AG04449 (cell line): ENCODE results near the gene HNRNPC.

Experiments
- CTCF ChIA-PET: fragments of 350-600 bp; formaldehyde crosslinking; extraction: SDS; loops from one replicate; lab custom pipeline; 2021; ENCODE audit warnings: antibody characterized with exemption; lab: Yijun Ruan, JAX
- POLR2A ChIA-PET: fragments of 400-600, 350-600 bp; formaldehyde crosslinking; extraction: SDS; loops from one replicate; lab custom pipeline; 2020; ENCODE audit warnings: antibody characterized with exemption, inconsistent platforms; lab: Yijun Ruan, JAX
- DNase-seq: peaks from one replicate; pipeline ENCODE4 v3.0.0-alpha.2; 2010; ENCODE audit warnings: low read depth, low spot score
- H3K4me3 ChIP-seq: 2 replicates; pipeline ENCODE4 v1.5.1; 2011; ENCODE audit warnings: low read depth, mild to moderate bottlenecking, control low read depth, low read length
- CTCF ChIP-seq: IDR thresholded peaks from one replicate; pipeline ENCODE4 v1.5.1; 2011; ENCODE audit warnings: mild to moderate bottlenecking, moderate library complexity, low read length, control low read depth, inconsistent platforms; ENCODE audit not compliant: insufficient read depth; ENCODE audit errors: missing control alignments

Gene HNRNPC

DNA sequence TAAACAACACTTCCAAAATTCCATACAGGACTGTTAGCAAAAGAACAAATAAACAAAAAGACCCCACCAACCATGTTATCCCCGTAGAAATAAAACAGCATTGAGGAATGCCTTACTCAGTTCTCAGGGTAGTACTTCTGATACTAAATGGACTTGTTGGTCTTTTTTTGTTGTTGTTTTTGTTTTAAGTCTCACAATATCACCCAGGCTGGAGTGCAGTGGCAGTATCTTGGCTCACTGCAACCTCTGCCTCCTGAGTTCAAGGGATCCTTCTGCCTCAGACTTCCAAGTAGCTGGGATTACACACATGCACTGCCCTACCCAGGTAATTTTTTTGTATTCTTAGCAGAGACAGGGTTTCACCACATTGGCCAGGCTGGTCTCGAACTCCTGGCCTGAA lies 17.1 kb downstream of the HNRNPC start:
- H3K4me3 ChIP-seq, result no peak overlapping the region
- no peak for TF ChIP-seq CTCF
- ChIA-PET CTCF (interaction anchor here (1.6 kb wide), 1 partner anchor 10 kb away, joined by 3 read pairs; no protein-coding TSS in a partner anchor), POLR2A (no interaction called here)
- DNase-seq, result no peak

GRCh38 chr14:21251215-21251614 lies 18.0 kb downstream of the HNRNPC start:
- DNase-seq, result no peak
- ChIA-PET POLR2A (no interaction called here), CTCF (no interaction called here)
- no peak for TF ChIP-seq CTCF
- H3K4me3 ChIP-seq, result no peak overlapping the region

- ChIA-PET CTCF (no interaction called here), POLR2A (no interaction called here)
- DNase-seq, result no peak
- no peak for TF ChIP-seq CTCF
- H3K4me3 ChIP-seq, result no peak overlapping the region
Observed at GRCh38 chr14:21248739-21249411, 20.4 kb downstream of the HNRNPC start.

DNA sequence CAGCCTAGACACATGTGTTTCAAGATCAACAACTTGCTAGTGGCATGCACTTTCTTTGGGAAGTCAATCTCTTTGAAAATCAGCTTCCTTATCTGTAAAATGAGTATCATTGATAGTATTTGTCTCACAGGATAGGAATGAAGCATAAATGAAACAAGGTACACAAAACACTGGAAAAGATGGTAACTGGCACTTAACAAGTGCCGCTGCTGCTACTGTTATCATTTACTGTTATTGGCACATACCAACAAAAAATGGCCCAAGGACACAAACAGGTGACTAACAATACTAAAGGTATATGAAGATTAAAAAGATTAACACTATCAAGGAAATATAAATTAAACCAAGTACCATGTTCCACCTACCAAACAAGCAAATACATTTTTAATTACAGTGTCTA lies 20.9 kb downstream of the HNRNPC start:
- DNase-seq, result no peak
- ChIA-PET POLR2A (no interaction called here), CTCF (interaction anchor here (1.4 kb wide), 1 partner anchor 16 kb away, joined by 4 read pairs; no protein-coding TSS in a partner anchor)
- no peak for TF ChIP-seq CTCF
- no peak overlapping the region for H3K4me3 ChIP-seq

- POLR2A ChIA-PET, result interaction anchor here (0.6 kb wide), 1 partner anchor 201 kb away, joined by 3 read pairs; no protein-coding TSS in a partner anchor
- TF ChIP-seq CTCF, result no peak
- CTCF ChIA-PET, result no interaction called here
- no peak overlapping the region for H3K4me3 ChIP-seq
- no peak for DNase-seq
Observed at GRCh38 chr14:21245813-21246212, 23.4 kb downstream of the HNRNPC start.

GRCh38 chr14:21244544-21244943 lies 24.7 kb downstream of the HNRNPC start:
- ChIA-PET POLR2A (interaction anchor here (1.1 to 1.3 kb wide), 2 partner anchors 9 kb away, joined by 3 to 4 read pairs; no protein-coding TSS in a partner anchor), CTCF (interaction anchor here (0.6 to 5.7 kb wide), 3 partner anchors 9 to 32 kb away, joined by 3 to 39 read pairs (median 4); no protein-coding TSS in a partner anchor)
- H3K4me3 ChIP-seq, result no peak overlapping the region
- no peak for TF ChIP-seq CTCF
- DNase-seq, result no peak
